ENCODE data around the gene MAP3K14.

GRCh38 chr17:45322168-45322567 is 5.3 kb upstream of the MAP3K14 start:
- TF ChIP-seq, protein P1, sequence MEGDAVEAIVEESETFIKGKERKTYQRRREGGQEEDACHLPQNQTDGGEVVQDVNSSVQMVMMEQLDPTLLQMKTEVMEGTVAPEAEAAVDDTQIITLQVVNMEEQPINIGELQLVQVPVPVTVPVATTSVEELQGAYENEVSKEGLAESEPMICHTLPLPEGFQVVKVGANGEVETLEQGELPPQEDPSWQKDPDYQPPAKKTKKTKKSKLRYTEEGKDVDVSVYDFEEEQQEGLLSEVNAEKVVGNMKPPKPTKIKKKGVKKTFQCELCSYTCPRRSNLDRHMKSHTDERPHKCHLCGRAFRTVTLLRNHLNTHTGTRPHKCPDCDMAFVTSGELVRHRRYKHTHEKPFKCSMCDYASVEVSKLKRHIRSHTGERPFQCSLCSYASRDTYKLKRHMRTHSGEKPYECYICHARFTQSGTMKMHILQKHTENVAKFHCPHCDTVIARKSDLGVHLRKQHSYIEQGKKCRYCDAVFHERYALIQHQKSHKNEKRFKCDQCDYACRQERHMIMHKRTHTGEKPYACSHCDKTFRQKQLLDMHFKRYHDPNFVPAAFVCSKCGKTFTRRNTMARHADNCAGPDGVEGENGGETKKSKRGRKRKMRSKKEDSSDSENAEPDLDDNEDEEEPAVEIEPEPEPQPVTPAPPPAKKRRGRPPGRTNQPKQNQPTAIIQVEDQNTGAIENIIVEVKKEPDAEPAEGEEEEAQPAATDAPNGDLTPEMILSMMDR (IDR thresholded peaks at IDR 0.05; ENCODE audit: insufficient read depth, low read length, poor library complexity, severe bottlenecking) = no peak
- TF ChIP-seq EZH2phosphoT487 (conservative IDR thresholded peaks at IDR 0.05; ENCODE audit: low read length) = no peak
